Lower leg skin (tissue), 3 donors: ENCODE results near the gene ARHGAP9.

Experiments used
- POLR2A ChIP-seq, 2 donors: fragments of 450-650 bp; IDR thresholded peaks; one replicate each; pipeline ENCODE4 v1.6.1; 2016 to 2017; ENCODE audit warnings: antibody characterized with exemption in 2 of 2, mild to moderate bottlenecking in 1 of 2, moderate library complexity in 1 of 2
- TF ChIP-seq, protein P1 (sequence below), 3 donors: fragments of 450-650 bp; IDR thresholded peaks; one replicate each; pipeline ENCODE4 v1.5.1; 2016; ENCODE audit warnings: antibody characterized with exemption in 3 of 3, mild to moderate bottlenecking in 3 of 3, moderate library complexity in 2 of 3

DNA sequence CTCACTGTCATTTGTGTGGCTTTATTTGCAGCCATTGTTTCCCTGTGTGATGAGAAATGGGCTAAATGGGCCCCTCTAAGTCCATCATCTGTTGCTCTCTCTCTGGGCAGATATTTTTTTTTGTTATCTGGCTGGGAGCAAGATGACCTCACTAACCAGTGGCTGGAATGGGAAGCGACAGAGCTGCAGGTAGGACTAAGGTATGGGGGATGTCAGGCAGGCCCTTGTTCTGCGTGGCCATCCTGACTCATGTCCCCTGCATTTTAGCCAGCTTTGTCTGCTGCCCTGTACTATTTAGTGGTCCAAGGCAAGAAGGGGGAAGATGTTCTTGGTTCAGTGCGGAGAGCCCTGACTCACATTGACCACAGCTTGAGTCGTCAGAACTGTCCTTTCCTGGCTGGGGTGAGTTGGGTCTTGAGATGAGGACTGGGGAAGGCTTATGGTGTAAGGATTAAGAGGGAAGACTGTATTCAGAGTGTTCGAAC lies 9.5 kb upstream of the ARHGAP9 start:
- TF ChIP-seq, protein P1, sequence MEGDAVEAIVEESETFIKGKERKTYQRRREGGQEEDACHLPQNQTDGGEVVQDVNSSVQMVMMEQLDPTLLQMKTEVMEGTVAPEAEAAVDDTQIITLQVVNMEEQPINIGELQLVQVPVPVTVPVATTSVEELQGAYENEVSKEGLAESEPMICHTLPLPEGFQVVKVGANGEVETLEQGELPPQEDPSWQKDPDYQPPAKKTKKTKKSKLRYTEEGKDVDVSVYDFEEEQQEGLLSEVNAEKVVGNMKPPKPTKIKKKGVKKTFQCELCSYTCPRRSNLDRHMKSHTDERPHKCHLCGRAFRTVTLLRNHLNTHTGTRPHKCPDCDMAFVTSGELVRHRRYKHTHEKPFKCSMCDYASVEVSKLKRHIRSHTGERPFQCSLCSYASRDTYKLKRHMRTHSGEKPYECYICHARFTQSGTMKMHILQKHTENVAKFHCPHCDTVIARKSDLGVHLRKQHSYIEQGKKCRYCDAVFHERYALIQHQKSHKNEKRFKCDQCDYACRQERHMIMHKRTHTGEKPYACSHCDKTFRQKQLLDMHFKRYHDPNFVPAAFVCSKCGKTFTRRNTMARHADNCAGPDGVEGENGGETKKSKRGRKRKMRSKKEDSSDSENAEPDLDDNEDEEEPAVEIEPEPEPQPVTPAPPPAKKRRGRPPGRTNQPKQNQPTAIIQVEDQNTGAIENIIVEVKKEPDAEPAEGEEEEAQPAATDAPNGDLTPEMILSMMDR (IDR thresholded peaks at IDR 0.05) = no peak
- no peak for TF ChIP-seq POLR2A (IDR thresholded peaks at IDR 0.05)
